Mesendoderm (in vitro differentiated cells): Measurements from ENCODE around the gene TMEM170A.
"Not testable (repeated sequence)": the region's sequence is repeated elsewhere in the genome, so short reads cannot be mapped to it uniquely, and the experiment has no call there.

Experiments
- DNase-seq: peaks from one replicate; pipeline ENCODE4 v3.0.0; 2013
- H2AK5ac ChIP-seq: 2 replicates; pipeline ENCODE4 v1.6.1; 2013; ENCODE audit warnings: low read length, inconsistent platforms
- H2BK120ac ChIP-seq: 2 replicates; pipeline ENCODE4 v1.6.1; 2013; ENCODE audit warnings: low read depth, mild to moderate bottlenecking, low read length, moderate library complexity, mixed read lengths
- H2BK15ac ChIP-seq: replicated peaks from 2 replicates; pipeline ENCODE4 v1.6.1; 2013; ENCODE audit warnings: low read depth, mild to moderate bottlenecking, moderate library complexity
- H2BK5ac ChIP-seq: 2 replicates; pipeline ENCODE4 v1.6.1; 2013; ENCODE audit warnings: low read length, inconsistent platforms
- H3K18ac ChIP-seq: 2 replicates; pipeline ENCODE4 v1.6.1; 2013; ENCODE audit warnings: mild to moderate bottlenecking, low read length, mixed read lengths
- H3K23ac ChIP-seq: one replicate; pipeline ENCODE4 v1.6.1; 2013; ENCODE audit warnings: low read length
- H3K27ac ChIP-seq: 2 replicates; pipeline ENCODE4 v1.5.1; 2013; ENCODE audit warnings: low read depth, mild to moderate bottlenecking, inconsistent platforms, low read length, moderate library complexity
- H3K27me3 ChIP-seq: 2 replicates; pipeline ENCODE4 v1.6.1; 2013; ENCODE audit warnings: low read length, control low read depth, mild to moderate bottlenecking, inconsistent platforms; ENCODE audit not compliant: insufficient read depth, poor library complexity
- H3K36me3 ChIP-seq: 2 replicates; pipeline ENCODE4 v1.6.1; 2013; ENCODE audit warnings: low read length, inconsistent platforms; ENCODE audit not compliant: control insufficient read depth, insufficient read depth
- H3K4ac ChIP-seq: one replicate; pipeline ENCODE4 v1.6.1; 2013; ENCODE audit warnings: low read depth, mild to moderate bottlenecking, low read length, moderate library complexity
- H3K4me1 ChIP-seq: 2 replicates; pipeline ENCODE4 v1.6.1; 2013; ENCODE audit warnings: low read depth, low read length, inconsistent platforms; ENCODE audit not compliant: control insufficient read depth
- H3K4me2 ChIP-seq: 2 replicates; pipeline ENCODE4 v1.6.1; 2013; ENCODE audit warnings: low read length
- H3K4me3 ChIP-seq: 2 replicates; pipeline ENCODE4 v1.5.1; 2013; ENCODE audit warnings: mild to moderate bottlenecking, low read length
- H3K56ac ChIP-seq: one replicate; pipeline ENCODE4 v1.6.1; 2013; ENCODE audit warnings: low read length
- H3K79me1 ChIP-seq: 2 replicates; pipeline ENCODE4 v1.6.1; 2013; ENCODE audit warnings: low read length, inconsistent platforms
- H3K79me2 ChIP-seq: 2 replicates; pipeline ENCODE4 v1.6.1; 2013; ENCODE audit warnings: mild to moderate bottlenecking, low read length; ENCODE audit not compliant: control insufficient read depth, insufficient read depth
- H3K9ac ChIP-seq: 2 replicates; pipeline ENCODE4 v1.6.1; 2013; ENCODE audit warnings: low read length, inconsistent platforms
- H4K5ac ChIP-seq: one replicate; pipeline ENCODE4 v1.6.1; 2013; ENCODE audit warnings: low read length
- H4K8ac ChIP-seq: one replicate; pipeline ENCODE4 v1.6.1; 2013; ENCODE audit warnings: low read depth, mild to moderate bottlenecking, control low read depth, low read length, moderate library complexity
- WGBS: extraction: QIAGEN DNeasy Blood & Tissue Kit; methylation state at CpG from one replicate; pipeline ENCODE4 v1.1.7; 2013; ENCODE audit warnings: low lambda C conversion rate, missing lambda C conversion rate; ENCODE audit not compliant: insufficient coverage; ENCODE audit errors: extremely low coverage; 5-methylcytosine and 5-hydroxymethylcytosine counted together

The TMEM170A gene

DNA sequence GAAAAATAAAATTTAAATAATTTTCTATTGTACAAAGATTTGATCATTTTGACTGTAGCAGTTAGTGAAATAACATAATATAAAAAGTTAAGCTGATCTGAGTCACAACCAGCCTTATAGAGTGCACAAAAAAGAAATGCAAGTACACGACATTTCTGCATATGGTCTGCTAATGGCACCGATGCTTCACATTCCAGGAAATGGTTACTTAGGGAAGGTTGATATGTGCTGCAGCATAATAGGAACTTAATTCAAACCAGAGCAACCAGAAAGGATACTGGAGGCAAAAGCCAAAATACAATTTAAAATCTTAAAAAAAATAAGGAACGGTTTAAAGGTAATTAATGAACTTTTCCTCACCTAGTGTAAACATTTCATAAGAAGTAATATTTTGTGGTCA lies 21.2 kb downstream of the TMEM170A start:
- H3K27me3 ChIP-seq, result no peaks in the 10 kb centered on the region
- no peak overlapping the region for H3K4me3 ChIP-seq
- no CpG with 5 or more reads among the region's 3 CpGs for WGBS
- H2AK5ac ChIP-seq, result no peak overlapping the region
- H3K4ac ChIP-seq, result no peak overlapping the region
- no peaks in the 10 kb centered on the region for H3K4me1 ChIP-seq
- no peak overlapping the region for H2BK15ac ChIP-seq
- no peak overlapping the region for H2BK5ac ChIP-seq
- H3K4me2 ChIP-seq, result no peak overlapping the region
- no peak overlapping the region for H4K8ac ChIP-seq
- H3K23ac ChIP-seq, result no peak overlapping the region
- DNase-seq, result no peak
- H3K56ac ChIP-seq, result no peak overlapping the region
- no peaks in the 10 kb centered on the region for H3K79me1 ChIP-seq
- no peaks in the 10 kb centered on the region for H3K79me2 ChIP-seq
- H3K36me3 ChIP-seq, result no peaks in the 10 kb centered on the region
- no peak overlapping the region for H3K9ac ChIP-seq
- no peak overlapping the region for H2BK120ac ChIP-seq
- no peak overlapping the region for H4K5ac ChIP-seq
- no peak overlapping the region for H3K27ac ChIP-seq
- H3K18ac ChIP-seq, result no peak overlapping the region

DNA sequence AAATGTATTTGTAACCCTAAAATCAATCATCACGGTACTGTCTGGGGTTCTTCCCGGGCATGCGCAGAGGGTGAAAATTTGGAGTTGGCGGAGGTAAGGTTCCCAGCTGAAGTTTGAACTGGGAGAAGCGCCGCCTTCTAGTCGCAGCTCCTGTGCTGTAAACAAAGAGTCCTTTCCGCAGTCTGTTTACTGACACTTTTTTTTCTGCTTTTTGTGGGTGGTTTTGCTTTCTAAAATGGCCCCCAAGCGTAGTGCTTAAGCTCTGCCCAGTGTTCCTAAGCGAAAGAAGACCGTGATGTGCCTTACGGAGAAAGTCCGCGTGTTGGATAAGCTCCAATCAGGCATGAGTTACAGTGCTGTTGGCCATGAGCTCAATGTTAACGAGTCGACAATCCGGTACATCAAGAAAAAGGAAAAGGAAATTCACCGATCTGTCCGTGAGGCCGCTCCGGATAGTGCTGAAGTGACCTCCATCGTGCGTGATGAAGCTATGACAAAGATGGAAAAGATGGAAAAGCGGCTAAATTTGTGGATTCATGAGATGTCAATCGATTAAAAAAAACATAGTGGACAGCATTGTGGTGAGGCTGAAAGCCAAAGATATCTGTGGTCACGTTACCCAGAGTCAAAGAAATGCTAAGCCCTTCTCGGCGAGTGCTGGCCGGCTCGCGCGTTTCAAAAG lies 30.6 kb downstream of the TMEM170A start:
- no CpG with 5 or more reads among the region's 32 CpGs for WGBS
- no peak overlapping the region for H3K18ac ChIP-seq
- H3K4me1 ChIP-seq, result peaks cover 3% of the 10 kb centered on the region
- peak overlapping the region; percentile 4 for H3K4me3 ChIP-seq
- H2BK5ac ChIP-seq, result no peak overlapping the region
- H3K79me1 ChIP-seq, result peaks cover 2% of the 10 kb centered on the region
- no peaks in the 10 kb centered on the region for H3K36me3 ChIP-seq
- no peak overlapping the region for H4K8ac ChIP-seq
- H3K4ac ChIP-seq, result no peak overlapping the region
- DNase-seq, result peak; percentile 96
- no peak overlapping the region for H2AK5ac ChIP-seq
- no peak overlapping the region for H3K23ac ChIP-seq
- H2BK120ac ChIP-seq, result no peak overlapping the region
- H3K27me3 ChIP-seq, result no peaks in the 10 kb centered on the region
- no peak overlapping the region for H2BK15ac ChIP-seq
- peak overlapping the region; percentile 79 for H3K56ac ChIP-seq
- H4K5ac ChIP-seq, result no peak overlapping the region
- peak overlapping the region; percentile 56 for H3K9ac ChIP-seq
- H3K4me2 ChIP-seq, result peak overlapping the region; percentile 74
- peaks cover 16% of the 10 kb centered on the region for H3K79me2 ChIP-seq
- peak overlapping the region; percentile 1 for H3K27ac ChIP-seq

DNA sequence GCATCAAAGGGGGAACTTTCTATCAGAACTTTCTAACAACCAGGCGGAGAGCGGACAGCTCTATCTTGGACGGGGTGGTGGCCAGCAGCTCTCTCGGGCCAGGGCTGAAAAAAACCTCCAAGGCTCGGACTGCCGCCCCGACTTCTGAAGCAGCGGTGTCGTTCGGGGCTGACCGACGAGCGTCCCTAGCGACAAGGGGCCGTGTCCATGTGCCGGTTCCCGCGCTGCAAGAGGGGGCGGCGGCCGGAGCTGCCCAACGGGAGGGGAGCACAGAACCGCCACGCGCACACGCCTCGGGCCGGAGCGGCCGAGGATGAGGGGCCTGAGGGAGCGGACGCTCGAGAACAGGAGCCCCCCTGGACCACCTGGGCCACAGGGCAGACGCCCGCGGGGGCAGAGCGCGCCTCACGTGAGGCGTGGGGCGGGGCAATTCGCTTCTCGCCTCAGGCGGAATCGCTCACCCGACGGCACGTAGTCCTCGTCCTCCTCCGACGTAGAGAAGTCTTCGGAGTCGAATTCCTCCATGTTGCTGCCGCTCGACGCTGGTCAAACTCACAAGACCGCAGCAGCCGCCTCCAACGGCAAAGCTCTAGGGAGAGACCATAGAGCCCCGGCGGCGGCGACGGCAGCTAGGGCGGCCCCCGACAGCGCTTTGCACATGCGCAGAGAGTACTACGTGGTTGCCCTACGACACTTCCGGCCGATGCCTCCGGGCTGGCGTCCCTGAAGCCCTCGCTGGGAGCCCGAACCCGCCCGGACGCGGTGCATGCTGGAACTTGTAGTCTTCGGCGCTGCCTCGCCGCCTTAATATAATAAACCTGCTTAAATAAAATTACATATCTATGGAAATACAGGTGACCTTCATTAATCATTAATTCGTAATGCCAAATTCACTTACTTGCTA lies 31.4 kb downstream of the TMEM170A start, which contains the start of gene CFDP1:
Gene CFDP1 (minus strand): TSS at position 676 of the 904 bp plus-strand sequence. CDS start 151 bp downstream, at position 525.
- no peak within 1 kb of the TSS for H3K4ac ChIP-seq
- peaks cover 3% of the 10 kb centered on the region for H3K4me1 ChIP-seq
- H3K36me3 ChIP-seq, result no peaks in the 10 kb centered on the region
- peak within 1 kb of the TSS; percentile 93 for H3K9ac ChIP-seq
- no CpG with 5 or more reads among the region's 85 CpGs for WGBS
- H2BK120ac ChIP-seq, result no peak within 1 kb of the TSS
- H3K23ac ChIP-seq, result no peak within 1 kb of the TSS
- no peaks in the 10 kb centered on the region for H3K27me3 ChIP-seq
- H2BK5ac ChIP-seq, result peak within 1 kb of the TSS; percentile 87
- peak within 1 kb of the TSS; percentile 59 for H3K27ac ChIP-seq
- peaks cover 2% of the 10 kb centered on the region for H3K79me1 ChIP-seq
- peak within 1 kb of the TSS; percentile 95 for H3K4me3 ChIP-seq
- H3K79me2 ChIP-seq, result peaks cover 16% of the 10 kb centered on the region
- peak; percentile 97 for DNase-seq
- H4K5ac ChIP-seq, result no peak within 1 kb of the TSS
- H3K56ac ChIP-seq, result peak within 1 kb of the TSS; percentile 99
- no peak within 1 kb of the TSS for H4K8ac ChIP-seq
- peak within 1 kb of the TSS; percentile 3 for H3K18ac ChIP-seq
- no peak within 1 kb of the TSS for H2BK15ac ChIP-seq
- peak within 1 kb of the TSS; percentile 74 for H3K4me2 ChIP-seq
- no peak within 1 kb of the TSS for H2AK5ac ChIP-seq

DNA sequence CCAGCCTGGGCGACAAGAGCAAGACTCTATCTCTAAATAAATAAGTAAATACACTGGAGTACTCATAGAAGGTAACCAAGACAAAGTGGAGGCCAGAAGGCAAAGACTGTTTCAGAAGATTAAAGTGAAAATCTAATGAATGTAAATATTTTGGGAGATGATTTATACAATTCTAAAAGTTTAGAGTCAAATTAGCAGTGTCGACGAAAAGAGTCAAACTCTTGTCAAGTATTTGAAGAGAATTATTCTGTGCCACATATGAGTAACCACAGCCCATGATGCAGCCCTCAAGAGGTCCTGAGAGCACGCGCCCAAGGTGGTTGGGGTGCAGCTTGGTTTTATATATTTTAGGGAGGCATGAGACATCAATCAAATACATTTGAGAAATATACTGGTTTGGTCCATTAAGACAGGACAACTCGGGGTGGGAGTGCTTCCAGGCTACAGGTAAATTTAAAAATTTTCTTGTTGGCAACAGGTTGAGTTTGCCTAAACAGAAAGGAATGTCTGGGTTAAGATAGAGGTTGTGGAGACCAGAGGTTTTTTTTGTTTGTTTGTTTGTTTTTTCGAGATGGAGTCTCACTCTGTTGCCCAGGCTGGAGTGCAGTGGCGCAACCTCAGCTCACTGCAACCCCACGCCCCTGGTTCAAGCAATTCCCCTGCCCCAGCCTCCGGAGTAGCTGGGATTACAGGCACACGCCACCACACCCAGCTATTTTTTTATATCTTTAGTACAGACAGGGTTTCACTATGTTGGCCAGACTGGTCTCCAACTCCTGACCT lies 34.7 kb downstream of the TMEM170A start:
- H2BK5ac ChIP-seq, result no peak overlapping the region
- H3K56ac ChIP-seq, result no peak overlapping the region
- peaks cover 2% of the 10 kb centered on the region for H3K79me1 ChIP-seq
- no peak overlapping the region for H3K27ac ChIP-seq
- no peak overlapping the region for H4K5ac ChIP-seq
- H3K27me3 ChIP-seq, result no peaks in the 10 kb centered on the region
- no peak overlapping the region for H2AK5ac ChIP-seq
- no peak overlapping the region for H2BK15ac ChIP-seq
- 100% methylated on average over 2 of the region's 11 CpGs for WGBS
- H3K4me2 ChIP-seq, result no peak overlapping the region
- H3K4me3 ChIP-seq, result no peak overlapping the region
- no peak overlapping the region for H3K9ac ChIP-seq
- no peaks in the 10 kb centered on the region for H3K36me3 ChIP-seq
- no peak for DNase-seq
- H3K4me1 ChIP-seq, result peaks cover 3% of the 10 kb centered on the region
- H3K23ac ChIP-seq, result no peak overlapping the region
- peaks cover 28% of the 10 kb centered on the region for H3K79me2 ChIP-seq
- no peak overlapping the region for H3K4ac ChIP-seq
- no peak overlapping the region for H4K8ac ChIP-seq
- no peak overlapping the region for H2BK120ac ChIP-seq
- H3K18ac ChIP-seq, result no peak overlapping the region

DNA sequence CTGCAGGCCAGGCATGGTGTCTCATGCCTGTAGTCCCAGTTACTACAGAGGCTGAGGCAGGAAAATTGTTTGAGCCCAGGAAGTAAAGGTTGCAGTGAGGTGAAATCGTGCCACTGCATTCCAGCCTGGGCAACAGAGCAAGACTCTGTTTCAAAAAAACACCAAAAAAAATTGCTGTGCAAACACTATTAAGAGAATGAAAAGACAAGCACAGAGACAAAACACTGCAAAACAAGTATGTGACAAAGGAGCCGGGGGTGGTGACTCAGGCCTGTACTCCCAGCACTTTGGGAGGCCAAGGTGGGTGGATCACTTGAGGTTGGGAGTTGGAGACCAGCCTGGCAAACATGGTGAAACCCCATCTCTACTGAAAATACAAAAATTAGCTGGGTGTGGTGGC lies 38.0 kb downstream of the TMEM170A start:
- H4K8ac ChIP-seq, H3K4me2 ChIP-seq, H2BK15ac ChIP-seq, H3K56ac ChIP-seq, H3K27me3 ChIP-seq, DNase-seq, H3K4me1 ChIP-seq, H3K36me3 ChIP-seq, H2BK120ac ChIP-seq, H2AK5ac ChIP-seq, H3K4ac ChIP-seq, H3K9ac ChIP-seq, H4K5ac ChIP-seq, H2BK5ac ChIP-seq, H3K4me3 ChIP-seq, H3K18ac ChIP-seq, H3K79me1 ChIP-seq, H3K27ac ChIP-seq, H3K23ac ChIP-seq: not testable (repeated sequence)
- whole genome bisulfite sequencing, result no CpG with 5 or more reads among the region's 2 CpGs
- peaks cover 35% of the 10 kb centered on the region for H3K79me2 ChIP-seq
